ENCODE measurements around the gene C10orf67.

The C10orf67 gene

GRCh38 chr10:23345861-23346260, 1.3 kb upstream of the C10orf67 start:
- no peak for TF ChIP-seq CTCF (IDR thresholded peaks at IDR 0.05; ENCODE audit: insufficient read depth, low read depth, low read length, missing control alignments)
- no peak overlapping the region for H3K4me3 ChIP-seq (ENCODE audit: low read depth, low read length)
- DNase-seq (ENCODE audit: low read depth) = no peak

- H3K4me3 ChIP-seq (ENCODE audit: low read depth, low read length) = no peak overlapping the region
- no peak for DNase-seq (ENCODE audit: low read depth)
Measured at GRCh38 chr10:23343591-23344240, 881 bp downstream of the C10orf67 start.

GRCh38 chr10:23342213-23342884, 2.2 kb downstream of the C10orf67 start:
- TF ChIP-seq CTCF (IDR thresholded peaks at IDR 0.05; ENCODE audit: insufficient read depth, low read depth, low read length, missing control alignments) = no peak
- no peak overlapping the region for H3K4me3 ChIP-seq (ENCODE audit: low read depth, low read length)
- DNase-seq (ENCODE audit: low read depth) = no peak

More at GRCh38 chr10:23343591-23344240, 881 bp downstream of the C10orf67 start:
- no peak for TF ChIP-seq CTCF (IDR thresholded peaks at IDR 0.05; ENCODE audit: insufficient read depth, low read depth, low read length, missing control alignments)

GRCh38 chr10:23341004-23341403, 3.6 kb downstream of the C10orf67 start:
- TF ChIP-seq CTCF (IDR thresholded peaks at IDR 0.05; ENCODE audit: insufficient read depth, low read depth, low read length, missing control alignments) = no peak
- no peak for DNase-seq (ENCODE audit: low read depth)
- no peak overlapping the region for H3K4me3 ChIP-seq (ENCODE audit: low read depth, low read length)

GRCh38 chr10:23340354-23340753, 4.2 kb downstream of the C10orf67 start:
- no peak for TF ChIP-seq CTCF (IDR thresholded peaks at IDR 0.05; ENCODE audit: insufficient read depth, low read depth, low read length, missing control alignments)
- no peak for DNase-seq (ENCODE audit: low read depth)
- H3K4me3 ChIP-seq (ENCODE audit: low read depth, low read length) = no peak overlapping the region

GRCh38 chr10:23338886-23339285, 5.7 kb downstream of the C10orf67 start:
- no peak for DNase-seq (ENCODE audit: low read depth)
- H3K4me3 ChIP-seq (ENCODE audit: low read depth, low read length) = no peak overlapping the region
- no peak for TF ChIP-seq CTCF (IDR thresholded peaks at IDR 0.05; ENCODE audit: insufficient read depth, low read depth, low read length, missing control alignments)
